ENCODE measurements around the gene AZGP1. TPM values are rescaled to one million over a fixed set of nuclear protein-coding genes. Genes with fewer than 3 reads are reported as not detected.
"Not testable (repeated sequence)": the region's sequence is repeated elsewhere in the genome, so short reads cannot be mapped to it uniquely, and the experiment has no call there.

Gene AZGP1
- total RNA-seq, 1 donor from 2014 or later = 85.5 TPM

DNA sequence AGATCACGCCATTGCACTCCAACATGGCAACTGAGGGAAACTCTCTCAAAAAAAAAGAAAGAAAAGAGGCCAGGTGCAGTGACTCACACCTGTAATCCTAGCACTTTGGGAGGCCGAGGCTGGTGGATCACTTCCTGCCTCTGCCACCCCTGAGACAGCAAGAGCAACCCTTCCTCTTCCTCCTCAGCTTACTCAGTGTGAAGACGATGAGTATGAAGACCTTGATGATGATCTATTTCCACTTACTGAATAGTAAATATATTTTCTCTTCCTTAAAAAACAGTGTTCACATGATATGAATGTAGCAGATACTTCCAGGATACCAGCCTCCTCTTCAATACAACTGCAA is 37.5 kb upstream of the AZGP1 start:
- Histone ChIP-seq H3K9me3 (replicated peaks) (no peaks in the 10 kb centered on the region), H3K36me3 (no peaks in the 10 kb centered on the region), H3K27me3 (ENCODE audit: low read depth) (no peaks in the 10 kb centered on the region), H3K4me3 (no peak overlapping the region), H3K4me1 (peaks cover 32% of the 10 kb centered on the region), H3K27ac (replicated peaks) (no peak overlapping the region)
- intact Hi-C loops (cut with micrococcal nuclease) = no loop called here
- no peak for TF ChIP-seq CTCF (IDR thresholded peaks at IDR 0.05; ENCODE audit: borderline replicate concordance)
- DNase-seq = no peak

- DNase-seq; H3K4me3 ChIP-seq; H3K36me3 ChIP-seq; H3K27ac ChIP-seq (replicated peaks); H3K27me3 ChIP-seq (ENCODE audit: low read depth); H3K9me3 ChIP-seq (replicated peaks); intact Hi-C loops (cut with micrococcal nuclease): not testable (repeated sequence)
- H3K4me1 ChIP-seq = peaks cover 29% of the 10 kb centered on the region
Observed at GRCh38 chr7:100012385-100013327, 36.8 kb upstream of the AZGP1 start.

DNA sequence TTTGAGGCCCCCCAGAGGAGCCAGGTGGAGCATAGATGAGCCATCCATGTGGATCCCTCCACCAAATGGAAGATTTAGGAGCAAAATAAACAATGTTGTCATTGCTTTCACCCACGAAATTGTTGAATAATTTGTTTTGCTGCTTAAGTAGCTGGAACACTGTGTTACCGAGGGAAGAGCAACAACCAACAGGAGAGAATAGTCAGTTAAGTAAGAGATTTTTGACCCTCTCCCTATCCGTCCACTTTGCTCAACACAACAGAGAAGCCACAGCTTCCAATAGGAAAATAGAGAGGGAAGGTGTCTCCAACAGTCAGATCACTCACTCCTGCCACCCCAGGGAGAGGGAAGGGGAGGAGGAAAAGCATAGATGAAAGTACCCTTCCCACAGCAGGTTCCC is 35.7 kb upstream of the AZGP1 start:
- Histone ChIP-seq H3K36me3 (no peaks in the 10 kb centered on the region), H3K4me1 (peaks cover 17% of the 10 kb centered on the region), H3K27me3 (ENCODE audit: low read depth) (no peaks in the 10 kb centered on the region), H3K9me3 (replicated peaks) (no peaks in the 10 kb centered on the region), H3K27ac (replicated peaks) (no peak overlapping the region), H3K4me3 (no peak overlapping the region)
- intact Hi-C loops (cut with micrococcal nuclease) = no loop called here
- DNase-seq = no peak
- no peak for TF ChIP-seq CTCF (IDR thresholded peaks at IDR 0.05; ENCODE audit: borderline replicate concordance)

GRCh38 chr7:100010901-100011300 is 35.1 kb upstream of the AZGP1 start:
- no peak for TF ChIP-seq CTCF (IDR thresholded peaks at IDR 0.05; ENCODE audit: borderline replicate concordance)

DNA sequence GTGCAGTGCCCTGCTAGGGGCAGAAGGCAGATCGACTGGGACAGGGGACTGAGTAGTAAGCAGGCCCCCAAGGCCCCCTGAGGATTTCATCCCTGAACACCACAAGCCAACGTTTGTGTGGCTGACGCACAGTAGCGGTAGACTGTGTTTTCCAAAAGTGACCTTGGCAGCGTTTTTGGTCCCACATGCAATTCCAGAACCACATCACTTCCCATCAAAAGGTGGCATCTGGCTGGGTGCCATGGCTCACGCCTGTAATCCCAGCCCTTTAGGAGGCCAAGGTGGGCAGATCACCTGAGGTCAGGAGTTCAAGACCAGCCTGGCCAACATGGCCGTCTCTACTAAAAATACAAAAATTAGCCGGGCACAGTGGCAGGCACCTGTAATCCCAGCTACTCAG is 34.1 kb upstream of the AZGP1 start:
- H3K4me1 ChIP-seq; H3K36me3 ChIP-seq; H3K9me3 ChIP-seq (replicated peaks); H3K4me3 ChIP-seq; H3K27me3 ChIP-seq (ENCODE audit: low read depth); H3K27ac ChIP-seq (replicated peaks); DNase-seq; intact Hi-C loops (cut with micrococcal nuclease): not testable (repeated sequence)

More at GRCh38 chr7:100010901-100011300, 35.1 kb upstream of the AZGP1 start:
- peaks cover 11% of the 10 kb centered on the region for H3K4me1 ChIP-seq
- H3K27ac ChIP-seq (replicated peaks) = no peak overlapping the region
- H3K36me3 ChIP-seq = no peaks in the 10 kb centered on the region
- intact Hi-C loops (cut with micrococcal nuclease) = no loop called here
- no peaks in the 10 kb centered on the region for H3K9me3 ChIP-seq (replicated peaks)
- no peak overlapping the region for H3K4me3 ChIP-seq
- no peaks in the 10 kb centered on the region for H3K27me3 ChIP-seq (ENCODE audit: low read depth)
- no peak for DNase-seq

GRCh38 chr7:100008525-100008924 is 32.7 kb upstream of the AZGP1 start:
- no peaks in the 10 kb centered on the region for H3K27me3 ChIP-seq (ENCODE audit: low read depth)
- no peaks in the 10 kb centered on the region for H3K36me3 ChIP-seq
- no peaks in the 10 kb centered on the region for H3K4me1 ChIP-seq
- H3K4me3 ChIP-seq = no peak overlapping the region
- no peak for DNase-seq
- intact Hi-C loops (cut with micrococcal nuclease) = no loop called here
- H3K27ac ChIP-seq (replicated peaks) = no peak overlapping the region
- no peak for TF ChIP-seq CTCF (IDR thresholded peaks at IDR 0.05; ENCODE audit: borderline replicate concordance)
- no peaks in the 10 kb centered on the region for H3K9me3 ChIP-seq (replicated peaks)
